ENCODE data around the gene CPTP. TPM values are rescaled to one million over a fixed set of nuclear protein-coding genes. Genes with fewer than 3 reads are reported as not detected.

Gene CPTP
- total RNA-seq, 1 experiment from 2014 or later = 14.0 TPM

- Mint-ChIP-seq H3K27ac (peak overlapping the region in 1 of 3 experiments; percentile 48; a peak in 1 of 7 replicates), H3K4me3 (peak overlapping the region; percentile 83 to 88), H3K9me3 (no peaks in the 10 kb centered on the region), H3K36me3 (ENCODE audit: insufficient read depth in 1 of 3, low read depth in 3 of 3) (peaks cover 6 to 20% (median 12%) of the 10 kb centered on the region in 3 experiments), H3K4me1 (peaks cover 5 to 10% of the 10 kb centered on the region in 2 experiments), H3K27me3 (ENCODE audit: low read depth) (peaks cover 5% of the 10 kb centered on the region; the same call in 1 of the 2 replicates)
- Histone ChIP-seq H3K9me3 (ENCODE audit: control insufficient read depth, low read depth, low read length) (no peaks in the 10 kb centered on the region), H3K4ac (ENCODE audit: low read depth, low read length) (no peak overlapping the region), H3K23me2 (ENCODE audit: insufficient read length, low read depth, low read length, poor library complexity, severe bottlenecking) (peaks cover 10% of the 10 kb centered on the region), H3K27me3 (ENCODE audit: insufficient read depth, low read length) (no peaks in the 10 kb centered on the region), H3K18ac (ENCODE audit: insufficient read length, low read depth, low read length) (no peak overlapping the region), H4K20me1 (ENCODE audit: control insufficient read depth, insufficient read depth, insufficient read length) (no peaks in the 10 kb centered on the region), H3K23ac (ENCODE audit: insufficient read length, low read depth, low read length) (no peak overlapping the region), H3K4me1 (ENCODE audit: insufficient read depth, low read length) (no peaks in the 10 kb centered on the region; the same call in 1 of the 2 replicates), H2BK12ac (ENCODE audit: insufficient read length, low read depth, low read length) (no peak overlapping the region), H4K5ac (ENCODE audit: insufficient read length, low read depth, low read length) (no peak overlapping the region), H3K79me2 (ENCODE audit: insufficient read depth, low read length) (peaks cover 4% of the 10 kb centered on the region; the same call in 1 of the 2 replicates), H2AFZ (ENCODE audit: low read length) (no peak overlapping the region), H3K56ac (ENCODE audit: insufficient read length, low read depth, low read length) (no peak overlapping the region), H3K9ac (ENCODE audit: extremely low read depth, insufficient read length, low read length) (peak overlapping the region; percentile 4), H4K91ac (ENCODE audit: insufficient read length, low read depth, low read length) (no peak overlapping the region), H2AK5ac (ENCODE audit: insufficient read length, low read length) (no peak overlapping the region), H2BK5ac (ENCODE audit: insufficient read length, low read length) (no peak overlapping the region), H2BK20ac (ENCODE audit: low read depth, low read length, poor library complexity, severe bottlenecking) (no peak overlapping the region), H2BK120ac (ENCODE audit: low read depth, low read length, poor library complexity, severe bottlenecking) (no peak overlapping the region), H4K8ac (replicated peaks; ENCODE audit: insufficient read length, low read depth, low read length) (no peak overlapping the region), H3T11ph (ENCODE audit: low read length) (no peak overlapping the region), H3K4me2 (ENCODE audit: insufficient read depth, insufficient read length, low read length) (peak overlapping the region; percentile 94), H3K14ac (ENCODE audit: insufficient read depth, low read length) (no peak overlapping the region), H3K27ac (ENCODE audit: insufficient read length, low read depth, low read length) (no peak overlapping the region), H3K79me1 (ENCODE audit: insufficient read depth, low read depth, low read length, poor library complexity, severe bottlenecking) (peaks cover 13% of the 10 kb centered on the region), H2BK15ac (ENCODE audit: low read depth, low read length) (no peak overlapping the region)
- no peak for TF ChIP-seq CTCF (conservative IDR thresholded peaks at IDR 0.05)
- WGBS (ENCODE audit: extremely low coverage, insufficient read length, low lambda C conversion rate) = no CpG with 5 or more reads among the region's 26 CpGs
- no peak for DNase-seq
Observed at GRCh38 chr1:1373051-1373814, 48.6 kb downstream of the CPTP start.
